ENCODE measurements around the gene TBC1D17.

DNA sequence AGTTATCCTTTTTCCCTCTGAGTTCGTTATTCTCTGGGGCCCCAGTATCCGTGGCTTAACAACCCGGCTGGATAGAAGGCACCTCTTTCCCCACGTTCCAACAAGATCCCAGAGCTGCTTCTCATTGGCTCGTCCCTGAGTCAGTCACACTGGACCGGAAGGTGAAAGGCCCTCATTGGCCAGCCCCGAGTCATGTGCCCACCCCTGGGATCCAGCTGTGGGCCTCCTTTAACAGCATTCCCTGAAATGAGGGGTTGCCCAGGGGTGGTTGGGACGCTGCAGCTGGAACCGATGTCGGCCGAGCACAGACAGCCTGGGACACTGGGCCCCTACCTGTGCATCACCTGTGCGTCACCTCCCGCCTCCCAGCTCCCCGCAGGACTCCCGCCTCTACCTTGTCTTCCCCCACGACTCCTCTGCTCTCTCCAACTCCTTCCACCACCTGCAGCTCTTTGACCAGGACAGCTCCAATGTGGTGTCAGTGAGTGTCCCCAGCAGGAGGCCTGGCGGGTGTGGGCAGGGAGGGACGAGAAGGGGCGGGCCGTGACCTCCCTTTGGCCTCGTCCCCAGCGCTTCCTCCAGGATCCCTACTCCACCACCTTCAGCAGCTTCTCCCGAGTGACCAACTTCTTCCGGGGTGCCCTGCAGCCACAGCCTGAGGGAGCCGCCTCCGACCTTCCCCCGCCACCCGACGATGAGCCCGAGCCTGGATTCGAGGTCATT, 4.3 kb downstream of the TBC1D17 start:
- TF ChIP-seq, protein P1, sequence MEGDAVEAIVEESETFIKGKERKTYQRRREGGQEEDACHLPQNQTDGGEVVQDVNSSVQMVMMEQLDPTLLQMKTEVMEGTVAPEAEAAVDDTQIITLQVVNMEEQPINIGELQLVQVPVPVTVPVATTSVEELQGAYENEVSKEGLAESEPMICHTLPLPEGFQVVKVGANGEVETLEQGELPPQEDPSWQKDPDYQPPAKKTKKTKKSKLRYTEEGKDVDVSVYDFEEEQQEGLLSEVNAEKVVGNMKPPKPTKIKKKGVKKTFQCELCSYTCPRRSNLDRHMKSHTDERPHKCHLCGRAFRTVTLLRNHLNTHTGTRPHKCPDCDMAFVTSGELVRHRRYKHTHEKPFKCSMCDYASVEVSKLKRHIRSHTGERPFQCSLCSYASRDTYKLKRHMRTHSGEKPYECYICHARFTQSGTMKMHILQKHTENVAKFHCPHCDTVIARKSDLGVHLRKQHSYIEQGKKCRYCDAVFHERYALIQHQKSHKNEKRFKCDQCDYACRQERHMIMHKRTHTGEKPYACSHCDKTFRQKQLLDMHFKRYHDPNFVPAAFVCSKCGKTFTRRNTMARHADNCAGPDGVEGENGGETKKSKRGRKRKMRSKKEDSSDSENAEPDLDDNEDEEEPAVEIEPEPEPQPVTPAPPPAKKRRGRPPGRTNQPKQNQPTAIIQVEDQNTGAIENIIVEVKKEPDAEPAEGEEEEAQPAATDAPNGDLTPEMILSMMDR (IDR thresholded peaks at IDR 0.05), result no peak
- TF ChIP-seq POLR2A (IDR thresholded peaks at IDR 0.05), result no peak
